ENCODE measurements around the gene PPT2. TPM values are rescaled to one million over a fixed set of nuclear protein-coding genes. Genes with fewer than 3 reads are reported as not detected.

Gene PPT2
- total and polyA plus RNA-seq, 2 experiments from 2014 or later: 8.9 to 20.6 TPM

DNA sequence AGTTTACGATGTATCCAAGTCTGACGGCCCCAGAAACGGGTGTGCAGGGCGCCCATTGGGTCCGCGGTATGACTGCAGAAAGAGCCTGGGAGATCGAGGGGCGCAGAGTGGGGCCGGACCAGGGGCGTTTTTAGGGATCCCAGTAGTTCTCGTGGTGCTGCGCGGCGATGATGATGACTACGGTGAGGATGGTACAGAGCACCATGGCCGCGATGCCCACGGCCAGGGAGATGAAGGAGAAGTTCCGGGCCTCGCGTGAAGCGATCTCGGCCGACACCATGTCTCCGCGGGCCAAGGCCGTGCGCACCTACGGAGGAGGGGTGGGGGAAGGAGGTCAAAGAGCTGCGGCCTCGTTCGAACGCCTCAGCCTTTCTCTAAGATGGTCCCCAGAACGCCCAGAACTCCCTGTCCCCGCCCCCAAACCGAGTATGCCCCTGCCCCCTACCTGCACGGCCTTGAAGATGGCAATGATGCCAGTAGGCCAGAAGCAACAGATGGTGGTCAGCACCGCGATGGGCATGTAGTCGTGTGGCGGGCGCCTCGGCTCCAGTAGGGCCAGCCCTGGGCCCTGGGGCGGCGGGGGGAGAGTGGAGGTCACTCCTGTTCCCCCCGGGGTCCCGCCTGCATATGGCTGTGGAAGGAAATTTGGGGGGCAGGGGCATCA lies 4.7 kb upstream of the PPT2 start (continued):
- TF ChIP-seq ZNF462 (CRISPR knock-in tag; IDR thresholded peaks at IDR 0.05) (no peak), EZH2 (IDR thresholded peaks at IDR 0.05; ENCODE audit: low read depth, unreplicated experiment) (no peak), ZNF331 (CRISPR knock-in tag; IDR thresholded peaks at IDR 0.05; ENCODE audit: low read depth) (no peak), EZH2phosphoT487 (IDR thresholded peaks at IDR 0.05; ENCODE audit: unreplicated experiment) (no peak), ZNF114 (CRISPR knock-in tag; IDR thresholded peaks at IDR 0.05) (no peak), STAT1 (IDR thresholded peaks at IDR 0.05; ENCODE audit: unreplicated experiment) (no peak), CREB1 (CRISPR knock-in tag; IDR thresholded peaks at IDR 0.05; ENCODE audit: low read depth) (no peak), NANOG (IDR thresholded peaks at IDR 0.05; ENCODE audit: borderline replicate concordance) (no peak)

All from GM23338 (cell line).